ENCODE measurements around the gene KDM4C. TPM values are rescaled to one million over a fixed set of nuclear protein-coding genes. Genes with fewer than 3 reads are reported as not detected.

KDM4C gene
- total and polyA plus RNA-seq, 5 donors from 2014 or later = 27.9 to 99.0 (median 32.0) TPM

GRCh38 chr9:7093040-7093439, 335.3 kb downstream of the KDM4C start:
- DNase-seq = peak in 1 of 3 donors; percentile 29
- ATAC-seq (ENCODE audit: low read depth in 2 of 2) = no peak
- peaks cover 52% of the 10 kb centered on the region for H3K36me3 Mint-ChIP-seq
- H3K9me3 Mint-ChIP-seq = peaks cover 0 to 2% (median 0%) of the 10 kb centered on the region in 7 donors
- Histone ChIP-seq H3K4me1 (ENCODE audit: control insufficient read depth, insufficient read depth, low read length, poor library complexity, severe bottlenecking) (no peaks in the 10 kb centered on the region), H3K27ac (ENCODE audit: insufficient read depth, low read length, poor library complexity, severe bottlenecking) (no peak overlapping the region), H3K27me3 (ENCODE audit: control insufficient read depth, insufficient read depth, low read length) (no peaks in the 10 kb centered on the region), H3K9me3 (ENCODE audit: control insufficient read depth in 2 of 2, low read length in 2 of 2) (no peaks in the 10 kb centered on the region), H3K4me3 (ENCODE audit: low read depth, low read length) (no peak overlapping the region), H3K36me3 (ENCODE audit: control insufficient read depth, insufficient read depth, low read length) (peaks cover 21% of the 10 kb centered on the region)
- peak overlapping the region in 1 of 3 donors; percentile 20 for H3K27ac Mint-ChIP-seq
- no peaks in the 10 kb centered on the region for H3K27me3 Mint-ChIP-seq
- no peak overlapping the region for H3K4me3 Mint-ChIP-seq
- peaks cover 0 to 12% (median 8%) of the 10 kb centered on the region in 4 donors for H3K4me1 Mint-ChIP-seq

GRCh38 chr9:7094052-7094451, 336.3 kb downstream of the KDM4C start:
- peak overlapping the region in 1 of 3 donors; percentile 72 for H3K27ac Mint-ChIP-seq
- H3K4me1 Mint-ChIP-seq = peaks cover 0 to 15% (median 8%) of the 10 kb centered on the region in 4 donors
- Histone ChIP-seq H3K27me3 (ENCODE audit: control insufficient read depth, insufficient read depth, low read length) (no peaks in the 10 kb centered on the region), H3K27ac (ENCODE audit: insufficient read depth, low read length, poor library complexity, severe bottlenecking) (no peak overlapping the region), H3K4me1 (ENCODE audit: control insufficient read depth, insufficient read depth, low read length, poor library complexity, severe bottlenecking) (no peaks in the 10 kb centered on the region), H3K9me3 (ENCODE audit: control insufficient read depth in 2 of 2, low read length in 2 of 2) (peaks cover 0 to 1% of the 10 kb centered on the region in 2 experiments), H3K36me3 (ENCODE audit: control insufficient read depth, insufficient read depth, low read length) (peaks cover 22% of the 10 kb centered on the region), H3K4me3 (ENCODE audit: low read depth, low read length) (no peak overlapping the region)
- peaks cover 0 to 11% (median 2%) of the 10 kb centered on the region in 7 donors for H3K9me3 Mint-ChIP-seq
- no peaks in the 10 kb centered on the region for H3K27me3 Mint-ChIP-seq
- H3K36me3 Mint-ChIP-seq = peaks cover 62% of the 10 kb centered on the region
- DNase-seq (no peak), ATAC-seq (ENCODE audit: low read depth in 2 of 2) (no peak)
- no peak overlapping the region for H3K4me3 Mint-ChIP-seq

GRCh38 chr9:7094576-7094975, 336.8 kb downstream of the KDM4C start:
- H3K27me3 Mint-ChIP-seq = no peaks in the 10 kb centered on the region
- no peak for ATAC-seq (ENCODE audit: low read depth in 2 of 2)
- Histone ChIP-seq H3K9me3 (ENCODE audit: control insufficient read depth in 2 of 2, low read length in 2 of 2) (peaks cover 0 to 5% of the 10 kb centered on the region in 2 experiments), H3K27me3 (ENCODE audit: control insufficient read depth, insufficient read depth, low read length) (no peaks in the 10 kb centered on the region), H3K36me3 (ENCODE audit: control insufficient read depth, insufficient read depth, low read length) (peaks cover 26% of the 10 kb centered on the region), H3K4me1 (ENCODE audit: control insufficient read depth, insufficient read depth, low read length, poor library complexity, severe bottlenecking) (no peaks in the 10 kb centered on the region), H3K27ac (ENCODE audit: insufficient read depth, low read length, poor library complexity, severe bottlenecking) (no peak overlapping the region), H3K4me3 (ENCODE audit: low read depth, low read length) (no peak overlapping the region)
- peaks cover 63% of the 10 kb centered on the region for H3K36me3 Mint-ChIP-seq
- peak overlapping the region in 1 of 3 donors; percentile 2 for H3K27ac Mint-ChIP-seq
- H3K4me3 Mint-ChIP-seq = no peak overlapping the region
- peaks cover 0 to 15% (median 6%) of the 10 kb centered on the region in 4 donors for H3K4me1 Mint-ChIP-seq
- DNase-seq = no peak
- peaks cover 0 to 13% (median 2%) of the 10 kb centered on the region in 7 donors for H3K9me3 Mint-ChIP-seq

- Histone ChIP-seq H3K4me1 (ENCODE audit: control insufficient read depth, insufficient read depth, low read length, poor library complexity, severe bottlenecking) (no peaks in the 10 kb centered on the region), H3K9me3 (ENCODE audit: control insufficient read depth in 2 of 2, low read length in 2 of 2) (peaks cover 0 to 5% of the 10 kb centered on the region in 2 experiments), H3K4me3 (ENCODE audit: low read depth, low read length) (no peak overlapping the region), H3K27ac (ENCODE audit: insufficient read depth, low read length, poor library complexity, severe bottlenecking) (no peak overlapping the region), H3K27me3 (ENCODE audit: control insufficient read depth, insufficient read depth, low read length) (no peaks in the 10 kb centered on the region), H3K36me3 (ENCODE audit: control insufficient read depth, insufficient read depth, low read length) (peaks cover 28% of the 10 kb centered on the region)
- Mint-ChIP-seq H3K9me3 (peaks cover 0 to 13% (median 2%) of the 10 kb centered on the region in 7 donors), H3K36me3 (peaks cover 63% of the 10 kb centered on the region), H3K4me3 (no peak overlapping the region), H3K4me1 (peaks cover 0 to 15% (median 5%) of the 10 kb centered on the region in 4 donors), H3K27me3 (no peaks in the 10 kb centered on the region), H3K27ac (no peak overlapping the region)
- ATAC-seq (ENCODE audit: low read depth in 2 of 2) = no peak
- no peak for DNase-seq
Observed at GRCh38 chr9:7095058-7095457, 337.3 kb downstream of the KDM4C start.

- Histone ChIP-seq H3K27me3 (ENCODE audit: control insufficient read depth, insufficient read depth, low read length) (no peaks in the 10 kb centered on the region), H3K4me1 (ENCODE audit: control insufficient read depth, insufficient read depth, low read length, poor library complexity, severe bottlenecking) (no peaks in the 10 kb centered on the region), H3K4me3 (ENCODE audit: low read depth, low read length) (no peak overlapping the region), H3K27ac (ENCODE audit: insufficient read depth, low read length, poor library complexity, severe bottlenecking) (no peak overlapping the region), H3K36me3 (ENCODE audit: control insufficient read depth, insufficient read depth, low read length) (peaks cover 28% of the 10 kb centered on the region), H3K9me3 (ENCODE audit: control insufficient read depth in 2 of 2, low read length in 2 of 2) (peaks cover 0 to 5% of the 10 kb centered on the region in 2 experiments)
- H3K36me3 Mint-ChIP-seq = peaks cover 49% of the 10 kb centered on the region
- H3K27me3 Mint-ChIP-seq = no peaks in the 10 kb centered on the region
- no peak overlapping the region for H3K4me3 Mint-ChIP-seq
- DNase-seq = no peak
- ATAC-seq (ENCODE audit: low read depth in 2 of 2) = no peak
- peaks cover 0 to 15% (median 5%) of the 10 kb centered on the region in 4 donors for H3K4me1 Mint-ChIP-seq
- H3K9me3 Mint-ChIP-seq = peaks cover 0 to 13% (median 2%) of the 10 kb centered on the region in 7 donors
- H3K27ac Mint-ChIP-seq = peak overlapping the region in 2 of 3 donors; percentile 34 to 65
Observed at GRCh38 chr9:7097040-7097715, 339.4 kb downstream of the KDM4C start.

GRCh38 chr9:7097785-7098752, 340.3 kb downstream of the KDM4C start:
- peaks cover 0 to 13% (median 2%) of the 10 kb centered on the region in 7 donors for H3K9me3 Mint-ChIP-seq
- peaks cover 0 to 10% (median 4%) of the 10 kb centered on the region in 4 donors for H3K4me1 Mint-ChIP-seq
- no peak for DNase-seq
- no peak for ATAC-seq (ENCODE audit: low read depth in 2 of 2)
- Histone ChIP-seq H3K36me3 (ENCODE audit: control insufficient read depth, insufficient read depth, low read length) (peaks cover 28% of the 10 kb centered on the region), H3K4me1 (ENCODE audit: control insufficient read depth, insufficient read depth, low read length, poor library complexity, severe bottlenecking) (no peaks in the 10 kb centered on the region), H3K27ac (ENCODE audit: insufficient read depth, low read length, poor library complexity, severe bottlenecking) (no peak overlapping the region), H3K27me3 (ENCODE audit: control insufficient read depth, insufficient read depth, low read length) (no peaks in the 10 kb centered on the region), H3K4me3 (ENCODE audit: low read depth, low read length) (no peak overlapping the region), H3K9me3 (ENCODE audit: control insufficient read depth in 2 of 2, low read length in 2 of 2) (peaks cover 0 to 5% of the 10 kb centered on the region in 2 experiments)
- H3K36me3 Mint-ChIP-seq = peaks cover 50% of the 10 kb centered on the region
- peak overlapping the region in 2 of 3 donors; percentile 51 to 65 for H3K27ac Mint-ChIP-seq
- no peak overlapping the region for H3K4me3 Mint-ChIP-seq
- no peaks in the 10 kb centered on the region for H3K27me3 Mint-ChIP-seq

GRCh38 chr9:7103367-7103766, 345.6 kb downstream of the KDM4C start:
- peaks cover 52% of the 10 kb centered on the region for H3K36me3 Mint-ChIP-seq
- DNase-seq (no peak), ATAC-seq (ENCODE audit: low read depth in 2 of 2) (no peak)
- Histone ChIP-seq H3K4me1 (ENCODE audit: control insufficient read depth, insufficient read depth, low read length, poor library complexity, severe bottlenecking) (no peaks in the 10 kb centered on the region), H3K9me3 (ENCODE audit: control insufficient read depth in 2 of 2, low read length in 2 of 2) (peaks cover 0 to 5% of the 10 kb centered on the region in 2 experiments), H3K27ac (ENCODE audit: insufficient read depth, low read length, poor library complexity, severe bottlenecking) (no peak overlapping the region), H3K36me3 (ENCODE audit: control insufficient read depth, insufficient read depth, low read length) (peaks cover 41% of the 10 kb centered on the region), H3K27me3 (ENCODE audit: control insufficient read depth, insufficient read depth, low read length) (no peaks in the 10 kb centered on the region), H3K4me3 (ENCODE audit: low read depth, low read length) (no peak overlapping the region)
- peaks cover 0 to 12% (median 3%) of the 10 kb centered on the region in 4 donors for H3K4me1 Mint-ChIP-seq
- H3K27ac Mint-ChIP-seq = no peak overlapping the region
- H3K4me3 Mint-ChIP-seq = no peak overlapping the region
- peaks cover 0 to 8% (median 2%) of the 10 kb centered on the region in 7 donors for H3K9me3 Mint-ChIP-seq
- no peaks in the 10 kb centered on the region for H3K27me3 Mint-ChIP-seq

Data from CD4-positive, CD25-positive, alpha-beta regulatory T cell (primary cell).